Loucy (cell line): Measurements from ENCODE around the gene TCHHL1.

ENCODE experiments used
- H2AFZ ChIP-seq: fragments of 200-600 bp; sonication (generic); 2 replicates; pipeline ENCODE4 v1.6.0; 2016; ENCODE audit warnings: antibody characterized with exemption, mild to moderate bottlenecking, low read length, moderate library complexity
- H3F3A ChIP-seq: fragments of 200-600 bp; 2 replicates; pipeline ENCODE4 v1.6.0; 2016; ENCODE audit warnings: antibody characterized with exemption, low read depth, mild to moderate bottlenecking
- H3K27me3 ChIP-seq: fragments of 200-600 bp; sonication (generic); 2 replicates; pipeline ENCODE4 v1.6.1; 2014; ENCODE audit warnings: low read length, mild to moderate bottlenecking; ENCODE audit not compliant: insufficient read depth, poor library complexity, severe bottlenecking
- H3K36me3 ChIP-seq: fragments of 200-600 bp; sonication (generic); 2 replicates; pipeline ENCODE4 v1.6.1; 2016; ENCODE audit warnings: low read length; ENCODE audit not compliant: insufficient read depth
- H3K4me1 ChIP-seq: fragments of 200-600 bp; sonication (generic); 2 replicates; pipeline ENCODE4 v1.5.1; 2014; ENCODE audit warnings: low read length, mild to moderate bottlenecking; ENCODE audit not compliant: insufficient read depth, poor library complexity, severe bottlenecking
- H3K4me2 ChIP-seq: fragments of 200-600 bp; sonication (generic); 2 replicates; pipeline ENCODE4 v1.6.0; 2014; ENCODE audit warnings: antibody characterized with exemption, low read length, low read depth, mild to moderate bottlenecking; ENCODE audit not compliant: poor library complexity, severe bottlenecking
- H3K4me3 ChIP-seq: fragments of 200-600 bp; sonication (generic); 2 replicates; pipeline ENCODE4 v1.5.1; 2014; ENCODE audit warnings: low read length, mild to moderate bottlenecking, mixed read lengths; ENCODE audit not compliant: poor library complexity, severe bottlenecking
- H3K79me2 ChIP-seq: fragments of 200-600 bp; sonication (generic); 2 replicates; pipeline ENCODE4 v1.6.1; 2014; ENCODE audit warnings: low read length; ENCODE audit not compliant: insufficient read depth
- H3K9ac ChIP-seq: fragments of 200-600 bp; sonication (generic); 2 replicates; pipeline ENCODE4 v1.6.0; 2014; ENCODE audit warnings: mild to moderate bottlenecking, low read depth, low read length, moderate library complexity; ENCODE audit not compliant: poor library complexity, severe bottlenecking
- H3K9me2 ChIP-seq: fragments of 200-600 bp; sonication (generic); replicated peaks from 2 replicates; pipeline ENCODE4 v1.6.1; 2016; ENCODE audit warnings: low read depth, low read length, mixed read lengths
- H3K9me3 ChIP-seq: fragments of 200-600 bp; sonication (generic); 2 replicates; pipeline ENCODE4 v1.6.1; 2014; ENCODE audit warnings: mild to moderate bottlenecking, antibody characterized with exemption, low read length, low read depth; ENCODE audit not compliant: insufficient read depth
- H4K20me1 ChIP-seq: fragments of 200-600 bp; sonication (generic); 2 replicates; pipeline ENCODE4 v1.6.0; 2014; ENCODE audit warnings: antibody characterized with exemption, low read length, mild to moderate bottlenecking; ENCODE audit not compliant: insufficient read depth, poor library complexity, severe bottlenecking
- CTCF ChIP-seq: fragments of 200-600 bp; sonication (generic); conservative IDR thresholded peaks from 2 replicates; pipeline ENCODE4 v1.5.1; 2014; ENCODE audit warnings: mild to moderate bottlenecking, antibody characterized with exemption, low read length
- EZH2phosphoT487 ChIP-seq: fragments of 200-600 bp; IDR thresholded peaks from 2 replicates; pipeline ENCODE4 v1.6.1; 2018; ENCODE audit warnings: antibody characterized with exemption, mild to moderate bottlenecking, moderate library complexity, borderline replicate concordance

The TCHHL1 gene

GRCh38 chr1:152111515-152111968 lies 22.7 kb upstream of the TCHHL1 start:
- no peak for TF ChIP-seq CTCF
- no peak for TF ChIP-seq EZH2phosphoT487
- Histone ChIP-seq H3K9ac (no peak overlapping the region), H3K4me2 (no peak overlapping the region), H3K9me2 (no peaks in the 10 kb centered on the region), H3K4me3 (no peak overlapping the region), H3K36me3 (no peaks in the 10 kb centered on the region), H3K4me1 (peaks cover 3% of the 10 kb centered on the region), H3K79me2 (no peaks in the 10 kb centered on the region), H4K20me1 (no peaks in the 10 kb centered on the region), H3F3A (no peaks in the 10 kb centered on the region), H3K27me3 (peaks cover 5% of the 10 kb centered on the region), H3K9me3 (no peaks in the 10 kb centered on the region), H2AFZ (no peak overlapping the region)

GRCh38 chr1:152110860-152111514 lies 22.1 kb upstream of the TCHHL1 start:
- Histone ChIP-seq H3K9me2 (no peaks in the 10 kb centered on the region), H4K20me1 (no peaks in the 10 kb centered on the region), H3K4me2 (no peak overlapping the region), H3K4me1 (peaks cover 6% of the 10 kb centered on the region), H3K27me3 (peaks cover 5% of the 10 kb centered on the region), H3K36me3 (no peaks in the 10 kb centered on the region), H3K4me3 (no peak overlapping the region), H2AFZ (no peak overlapping the region), H3K9me3 (no peaks in the 10 kb centered on the region), H3K79me2 (no peaks in the 10 kb centered on the region), H3K9ac (no peak overlapping the region), H3F3A (no peaks in the 10 kb centered on the region)
- no peak for TF ChIP-seq EZH2phosphoT487
- no peak for TF ChIP-seq CTCF

- H3K4me2 ChIP-seq = no peak overlapping the region
- H3K27me3 ChIP-seq = peaks cover 5% of the 10 kb centered on the region
Observed at GRCh38 chr1:152110365-152110859, 21.5 kb upstream of the TCHHL1 start.

More at GRCh38 chr1:152110365-152110859, 21.5 kb upstream of the TCHHL1 start:
- Histone ChIP-seq H2AFZ (no peak overlapping the region), H3K9me2 (no peaks in the 10 kb centered on the region), H3K4me3 (no peak overlapping the region), H3K4me1 (peaks cover 6% of the 10 kb centered on the region), H4K20me1 (no peaks in the 10 kb centered on the region), H3K36me3 (no peaks in the 10 kb centered on the region), H3K9me3 (no peaks in the 10 kb centered on the region), H3K9ac (no peak overlapping the region), H3K79me2 (no peaks in the 10 kb centered on the region), H3F3A (no peaks in the 10 kb centered on the region)
- TF ChIP-seq EZH2phosphoT487 = no peak
- no peak for TF ChIP-seq CTCF
